ENCODE results near the gene SRBD1.

SRBD1 gene

DNA sequence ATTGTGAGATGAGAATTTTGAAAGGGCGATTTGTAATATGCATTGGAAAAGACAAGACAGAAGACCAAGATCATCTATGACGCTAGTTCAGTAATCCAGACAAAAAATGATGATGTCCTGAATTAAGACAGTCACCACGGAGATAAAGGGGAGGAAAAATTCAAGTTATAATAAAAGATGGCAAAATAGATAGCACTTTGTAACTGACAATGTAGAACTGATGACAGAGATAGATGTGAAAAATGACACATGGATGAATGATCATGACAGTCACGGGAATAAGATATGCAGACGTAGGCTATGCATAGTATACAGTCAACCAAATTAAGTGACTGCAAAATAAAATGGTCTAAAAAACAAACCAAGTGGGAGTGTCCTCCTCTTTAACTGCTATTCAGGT is 59.2 kb downstream of the SRBD1 start:
- peaks cover 4% of the 10 kb centered on the region for H3K4me1 ChIP-seq (ENCODE audit: control insufficient read depth, insufficient read depth, low read length)
- H3K27me3 ChIP-seq (ENCODE audit: control insufficient read depth, insufficient read depth, low read length, poor library complexity, severe bottlenecking): no peaks in the 10 kb centered on the region
- H3K4me3 ChIP-seq (ENCODE audit: insufficient read depth, low read depth, low read length): no peak overlapping the region
- H3K27ac ChIP-seq (ENCODE audit: insufficient read depth, low read depth, low read length, poor library complexity, severe bottlenecking): no peak overlapping the region
- H3K9me3 ChIP-seq (ENCODE audit: control insufficient read depth, low read length): no peaks in the 10 kb centered on the region
- WGBS, 2 experiments: 92 to 98% methylated on average over 5 of the region's 5 CpGs
- H3K36me3 ChIP-seq (ENCODE audit: control insufficient read depth, insufficient read depth, low read length): no peaks in the 10 kb centered on the region

DNA sequence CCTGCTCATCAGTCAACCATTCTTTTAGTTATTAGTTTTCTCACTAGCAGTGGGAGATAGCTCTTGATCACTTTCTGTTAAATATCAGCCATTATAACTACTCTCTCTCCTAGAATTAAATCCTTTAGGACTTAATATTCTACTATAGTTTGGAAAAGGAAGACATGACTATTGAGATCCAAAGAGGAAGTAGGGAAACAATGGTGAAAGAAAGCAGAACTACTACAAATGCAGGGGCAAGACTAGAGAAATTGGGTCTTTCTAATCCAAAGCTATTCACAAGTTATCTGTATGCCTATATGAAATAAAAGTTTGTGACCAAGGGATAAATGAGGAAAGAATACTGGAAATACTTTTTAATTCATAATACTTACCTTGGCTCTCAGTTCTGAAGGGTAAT is 65.1 kb downstream of the SRBD1 start:
- peaks cover 27% of the 10 kb centered on the region for H3K36me3 ChIP-seq (ENCODE audit: control insufficient read depth, insufficient read depth, low read length)

DNA sequence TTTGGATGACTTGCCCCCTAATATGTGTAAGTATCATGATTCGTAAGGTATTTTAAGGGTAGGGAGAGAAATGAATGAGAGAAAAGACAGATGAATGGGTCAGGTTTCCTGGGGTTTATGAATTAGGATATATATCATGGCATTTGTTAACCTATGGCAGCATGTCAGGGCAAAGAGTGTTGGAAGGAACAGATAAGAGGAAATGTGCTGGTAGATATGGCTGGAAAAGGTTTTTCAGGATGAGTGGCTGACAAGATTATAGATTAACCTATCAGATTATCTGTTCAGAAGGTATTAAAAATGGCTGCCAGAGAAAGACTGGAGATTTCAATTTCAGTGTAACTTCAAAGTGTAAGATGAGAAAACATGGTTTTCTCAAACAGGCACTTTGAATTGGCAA is 67.8 kb downstream of the SRBD1 start:
- peaks cover 29% of the 10 kb centered on the region for H3K36me3 ChIP-seq (ENCODE audit: control insufficient read depth, insufficient read depth, low read length)
- H3K9me3 ChIP-seq (ENCODE audit: control insufficient read depth, low read length): peaks cover 12% of the 10 kb centered on the region
- no peaks in the 10 kb centered on the region for H3K27me3 ChIP-seq (ENCODE audit: control insufficient read depth, insufficient read depth, low read length, poor library complexity, severe bottlenecking)
- WGBS, 2 experiments: 92 to 93% methylated on average over 1 of the region's 1 CpG
- no peaks in the 10 kb centered on the region for H3K4me1 ChIP-seq (ENCODE audit: control insufficient read depth, insufficient read depth, low read length)
- no peak overlapping the region for H3K27ac ChIP-seq (ENCODE audit: insufficient read depth, low read depth, low read length, poor library complexity, severe bottlenecking)
- no peak overlapping the region for H3K4me3 ChIP-seq (ENCODE audit: insufficient read depth, low read depth, low read length)

More for the DNA sequence above, 65.1 kb downstream of the SRBD1 start:
- H3K27ac ChIP-seq (ENCODE audit: insufficient read depth, low read depth, low read length, poor library complexity, severe bottlenecking): no peak overlapping the region
- no peaks in the 10 kb centered on the region for H3K27me3 ChIP-seq (ENCODE audit: control insufficient read depth, insufficient read depth, low read length, poor library complexity, severe bottlenecking)
- H3K4me1 ChIP-seq (ENCODE audit: control insufficient read depth, insufficient read depth, low read length): peaks cover 4% of the 10 kb centered on the region
- H3K4me3 ChIP-seq (ENCODE audit: insufficient read depth, low read depth, low read length): no peak overlapping the region
- peaks cover 12% of the 10 kb centered on the region for H3K9me3 ChIP-seq (ENCODE audit: control insufficient read depth, low read length)

DNA sequence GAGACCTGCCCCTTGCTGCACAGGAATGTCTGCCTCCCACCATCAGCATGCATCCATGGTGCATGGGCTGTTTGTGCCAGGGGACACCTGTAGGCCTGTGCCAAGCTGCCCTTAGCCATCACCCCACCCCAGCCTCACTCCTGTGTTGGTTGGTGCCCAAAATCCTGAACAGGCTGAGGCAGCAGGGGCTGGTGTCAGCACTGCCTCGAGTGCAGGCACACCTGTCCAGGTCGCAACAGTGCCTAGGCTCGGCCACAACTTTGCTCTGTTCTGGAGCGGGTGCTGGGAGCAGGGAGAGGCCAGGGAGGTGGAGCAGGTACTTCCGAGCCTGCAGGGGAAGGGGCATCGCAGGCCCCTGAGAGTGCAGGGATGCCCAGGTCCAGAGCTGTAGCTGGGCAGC is 69.1 kb downstream of the SRBD1 start:
- H3K27ac ChIP-seq (ENCODE audit: insufficient read depth, low read depth, low read length, poor library complexity, severe bottlenecking): no peak overlapping the region
- no peak overlapping the region for H3K4me3 ChIP-seq (ENCODE audit: insufficient read depth, low read depth, low read length)
- 96 to 97% methylated on average over 6 of the region's 6 CpGs for WGBS, 2 experiments
- no peaks in the 10 kb centered on the region for H3K27me3 ChIP-seq (ENCODE audit: control insufficient read depth, insufficient read depth, low read length, poor library complexity, severe bottlenecking)
- H3K36me3 ChIP-seq (ENCODE audit: control insufficient read depth, insufficient read depth, low read length): peaks cover 29% of the 10 kb centered on the region
- H3K9me3 ChIP-seq (ENCODE audit: control insufficient read depth, low read length): peaks cover 12% of the 10 kb centered on the region
- H3K4me1 ChIP-seq (ENCODE audit: control insufficient read depth, insufficient read depth, low read length): no peaks in the 10 kb centered on the region

DNA sequence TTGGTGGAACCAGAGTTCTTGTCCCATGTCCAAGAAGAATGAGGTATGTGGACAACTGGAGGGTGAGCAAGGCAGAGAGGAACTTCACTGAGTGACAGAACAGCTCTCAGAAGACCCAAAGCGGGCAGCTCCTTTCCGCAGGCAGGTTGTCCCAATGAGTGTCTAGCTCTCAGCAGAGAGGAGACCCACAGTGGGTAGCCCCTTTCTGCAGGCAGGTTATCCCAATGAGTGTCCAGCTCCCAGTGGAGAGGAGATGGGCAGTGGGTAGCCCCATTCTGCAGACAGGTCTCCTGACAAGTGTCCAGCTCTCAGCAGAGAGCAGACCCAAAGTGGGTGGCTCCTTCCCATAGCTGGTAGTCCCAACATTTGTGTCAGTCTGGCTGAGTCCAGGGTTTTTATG is 69.6 kb downstream of the SRBD1 start:
- no peak overlapping the region for H3K4me3 ChIP-seq (ENCODE audit: insufficient read depth, low read depth, low read length)
- H3K4me1 ChIP-seq (ENCODE audit: control insufficient read depth, insufficient read depth, low read length): no peaks in the 10 kb centered on the region
- WGBS, 2 experiments: 95 to 96% methylated on average over 2 of the region's 2 CpGs
- H3K9me3 ChIP-seq (ENCODE audit: control insufficient read depth, low read length): peaks cover 12% of the 10 kb centered on the region
- H3K27ac ChIP-seq (ENCODE audit: insufficient read depth, low read depth, low read length, poor library complexity, severe bottlenecking): no peak overlapping the region
- no peaks in the 10 kb centered on the region for H3K27me3 ChIP-seq (ENCODE audit: control insufficient read depth, insufficient read depth, low read length, poor library complexity, severe bottlenecking)
- H3K36me3 ChIP-seq (ENCODE audit: control insufficient read depth, insufficient read depth, low read length): peaks cover 29% of the 10 kb centered on the region

DNA sequence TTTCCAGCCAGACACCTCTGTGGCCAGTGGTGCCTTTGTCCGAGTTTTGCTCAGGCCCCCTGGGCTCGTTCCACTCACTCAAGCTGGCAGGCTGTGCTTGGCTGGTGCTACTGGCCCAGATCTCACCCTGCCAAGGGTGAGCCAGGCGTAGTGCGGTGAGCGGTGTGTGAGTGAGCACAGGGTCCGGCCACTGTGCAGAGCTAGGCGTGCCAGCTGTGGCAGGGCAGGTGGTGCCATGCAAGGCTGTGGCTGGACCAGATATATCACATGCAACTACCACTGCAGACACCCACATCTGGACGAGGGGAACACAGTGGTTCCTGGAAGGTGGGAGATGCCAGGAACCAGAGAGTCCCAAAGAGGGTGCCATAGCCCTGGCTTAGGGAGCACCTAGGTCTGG is 70.1 kb downstream of the SRBD1 start:
- peaks cover 24% of the 10 kb centered on the region for H3K36me3 ChIP-seq (ENCODE audit: control insufficient read depth, insufficient read depth, low read length)
- no peak overlapping the region for H3K4me3 ChIP-seq (ENCODE audit: insufficient read depth, low read depth, low read length)
- no peaks in the 10 kb centered on the region for H3K4me1 ChIP-seq (ENCODE audit: control insufficient read depth, insufficient read depth, low read length)
- no peak overlapping the region for H3K27ac ChIP-seq (ENCODE audit: insufficient read depth, low read depth, low read length, poor library complexity, severe bottlenecking)
- peaks cover 12% of the 10 kb centered on the region for H3K9me3 ChIP-seq (ENCODE audit: control insufficient read depth, low read length)
- H3K27me3 ChIP-seq (ENCODE audit: control insufficient read depth, insufficient read depth, low read length, poor library complexity, severe bottlenecking): no peaks in the 10 kb centered on the region
- WGBS, 2 experiments: 95 to 99% methylated on average over 8 of the region's 8 CpGs

DNA sequence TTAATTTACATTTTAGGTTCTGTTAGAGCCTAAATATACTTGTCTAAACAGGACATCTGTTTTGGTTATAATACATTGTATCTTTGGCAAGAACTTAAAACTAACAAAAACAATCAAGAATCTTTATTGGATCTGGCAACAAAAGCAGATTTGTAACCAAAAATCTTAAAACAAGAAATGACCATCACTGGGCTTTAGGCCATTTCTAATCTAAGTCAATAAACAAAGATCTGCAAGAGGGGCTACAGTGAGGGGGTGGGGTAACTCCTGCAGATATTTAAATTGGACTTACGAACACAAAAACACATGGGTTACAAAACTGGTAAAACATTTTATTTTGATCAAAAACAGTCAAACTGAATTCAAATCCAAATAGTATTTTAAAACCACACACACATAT is 77.3 kb downstream of the SRBD1 start:
- Histone ChIP-seq H3K4me1 (ENCODE audit: control insufficient read depth, insufficient read depth, low read length) (no peaks in the 10 kb centered on the region), H3K9me3 (ENCODE audit: control insufficient read depth, low read length) (no peaks in the 10 kb centered on the region), H3K4me3 (ENCODE audit: insufficient read depth, low read depth, low read length) (no peak overlapping the region), H3K27ac (ENCODE audit: insufficient read depth, low read depth, low read length, poor library complexity, severe bottlenecking) (no peak overlapping the region), H3K27me3 (ENCODE audit: control insufficient read depth, insufficient read depth, low read length, poor library complexity, severe bottlenecking) (no peaks in the 10 kb centered on the region), H3K36me3 (ENCODE audit: control insufficient read depth, insufficient read depth, low read length) (no peaks in the 10 kb centered on the region)
- WGBS, 2 experiments: 92 to 100% methylated on average over 1 of the region's 1 CpG

DNA sequence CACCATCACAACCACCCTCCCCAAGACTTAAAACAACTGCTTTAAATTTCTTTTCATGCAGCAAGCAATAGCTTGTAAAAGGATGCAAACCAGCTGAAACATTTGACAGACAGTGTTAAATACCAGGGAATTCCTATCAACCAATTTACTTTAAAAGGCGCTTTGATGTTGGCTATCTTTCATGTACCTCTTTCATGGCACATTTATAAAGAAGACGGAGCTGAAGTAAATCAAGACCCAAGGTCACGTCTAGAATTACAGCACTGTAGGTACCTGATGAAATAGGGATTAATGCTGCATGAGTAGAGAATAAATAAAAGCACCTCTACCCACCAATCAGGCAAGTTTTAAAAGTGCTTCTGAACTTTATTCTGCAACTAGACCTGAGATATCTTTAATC is 78.9 kb downstream of the SRBD1 start:
- Histone ChIP-seq H3K27ac (ENCODE audit: insufficient read depth, low read depth, low read length, poor library complexity, severe bottlenecking) (no peak overlapping the region), H3K27me3 (ENCODE audit: control insufficient read depth, insufficient read depth, low read length, poor library complexity, severe bottlenecking) (no peaks in the 10 kb centered on the region), H3K36me3 (ENCODE audit: control insufficient read depth, insufficient read depth, low read length) (no peaks in the 10 kb centered on the region), H3K4me1 (ENCODE audit: control insufficient read depth, insufficient read depth, low read length) (no peaks in the 10 kb centered on the region), H3K4me3 (ENCODE audit: insufficient read depth, low read depth, low read length) (no peak overlapping the region), H3K9me3 (ENCODE audit: control insufficient read depth, low read length) (no peaks in the 10 kb centered on the region)
- WGBS, 2 experiments: 92% methylated on average over 2 to 3 of the region's 3 CpGs

DNA sequence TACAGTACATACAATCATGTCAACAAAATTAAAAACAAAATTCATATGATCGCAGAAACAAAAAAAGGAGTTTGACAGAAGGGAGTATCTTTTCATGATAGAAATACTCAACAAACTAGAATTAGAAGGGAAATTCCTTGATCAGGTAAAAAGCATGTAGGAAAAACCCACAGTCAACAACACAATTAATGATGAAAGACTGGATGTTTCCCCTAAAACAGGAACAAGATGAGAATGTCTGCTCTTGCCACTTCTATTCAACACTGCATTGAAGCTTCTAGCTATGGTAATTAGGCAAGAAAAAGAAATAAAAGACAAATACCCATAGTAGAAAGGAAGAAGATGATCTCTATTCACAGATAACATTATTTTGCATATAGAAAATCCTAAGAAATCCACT is 87.1 kb downstream of the SRBD1 start:
- WGBS, 2 experiments: 100% methylated on average over 1 of the region's 1 CpG
- Histone ChIP-seq H3K27me3 (ENCODE audit: control insufficient read depth, insufficient read depth, low read length, poor library complexity, severe bottlenecking) (no peaks in the 10 kb centered on the region), H3K4me1 (ENCODE audit: control insufficient read depth, insufficient read depth, low read length) (no peaks in the 10 kb centered on the region)

DNA sequence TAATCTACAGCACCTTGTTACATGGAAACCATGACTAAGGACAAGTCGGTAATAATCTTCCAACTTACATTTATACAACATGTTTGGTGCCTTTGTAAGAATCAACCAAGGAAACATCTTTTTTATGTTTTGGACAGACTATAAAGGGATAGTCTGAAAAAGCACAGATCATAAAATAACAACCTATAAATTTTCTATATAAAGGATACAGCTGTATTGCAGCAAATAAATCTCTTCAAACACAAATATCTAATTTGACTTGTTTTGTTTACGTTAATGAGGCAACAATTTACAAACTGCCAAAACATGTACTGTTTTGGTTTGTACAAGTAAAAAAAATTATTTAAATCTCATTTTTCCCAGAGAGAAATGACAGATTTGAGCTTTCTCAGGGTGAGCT is 92.5 kb downstream of the SRBD1 start:
- H3K4me1 ChIP-seq (ENCODE audit: control insufficient read depth, insufficient read depth, low read length): no peaks in the 10 kb centered on the region
- WGBS, 2 experiments: 90 to 100% methylated on average over 1 of the region's 2 CpGs

More for the DNA sequence above, 87.1 kb downstream of the SRBD1 start:
- Histone ChIP-seq H3K4me3 (ENCODE audit: insufficient read depth, low read depth, low read length) (no peak overlapping the region), H3K9me3 (ENCODE audit: control insufficient read depth, low read length) (no peaks in the 10 kb centered on the region), H3K36me3 (ENCODE audit: control insufficient read depth, insufficient read depth, low read length) (no peaks in the 10 kb centered on the region), H3K27ac (ENCODE audit: insufficient read depth, low read depth, low read length, poor library complexity, severe bottlenecking) (no peak overlapping the region)

DNA sequence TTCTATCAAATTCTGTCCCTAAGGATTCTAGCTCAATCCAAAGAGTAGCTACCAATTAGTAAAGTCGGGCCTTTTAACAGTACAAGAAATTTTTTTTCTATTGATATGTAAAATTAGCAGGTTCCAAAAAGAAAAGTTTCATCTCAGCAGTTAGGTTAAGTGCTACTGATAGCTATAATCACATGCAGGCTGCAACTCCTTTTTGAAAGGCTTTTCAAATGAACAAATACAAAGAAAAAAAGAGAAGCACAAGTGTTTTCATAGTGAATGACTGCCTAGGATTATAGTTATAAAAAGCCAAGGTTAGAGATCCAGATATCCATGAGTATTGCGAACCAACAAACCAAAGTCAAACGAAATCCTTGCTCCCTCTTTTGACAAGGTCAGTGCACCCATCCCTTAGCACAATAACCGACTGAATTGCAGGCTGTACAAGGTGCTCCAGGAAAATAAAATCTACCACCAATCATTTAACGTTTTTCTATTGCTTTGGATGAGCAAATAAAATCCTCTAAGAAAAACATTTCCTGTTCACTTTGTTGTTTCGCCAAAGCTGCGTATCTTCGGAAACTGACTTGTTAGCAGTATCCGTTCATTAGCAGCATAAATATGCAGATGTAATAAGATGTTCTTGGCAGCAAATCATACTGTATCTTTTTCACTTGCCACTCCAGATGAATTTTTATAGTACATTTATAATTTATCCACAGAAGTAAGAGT is 100.2 kb downstream of the SRBD1 start:
- H3K27me3 ChIP-seq (ENCODE audit: control insufficient read depth, insufficient read depth, low read length, poor library complexity, severe bottlenecking): no peaks in the 10 kb centered on the region
- H3K27ac ChIP-seq (ENCODE audit: insufficient read depth, low read depth, low read length, poor library complexity, severe bottlenecking): no peak overlapping the region
- H3K4me3 ChIP-seq (ENCODE audit: insufficient read depth, low read depth, low read length): no peak overlapping the region
- 71 to 79% methylated on average over 8 to 9 of the region's 9 CpGs for WGBS, 2 experiments
- no peaks in the 10 kb centered on the region for H3K36me3 ChIP-seq (ENCODE audit: control insufficient read depth, insufficient read depth, low read length)
- H3K4me1 ChIP-seq (ENCODE audit: control insufficient read depth, insufficient read depth, low read length): peaks cover 17% of the 10 kb centered on the region
- H3K9me3 ChIP-seq (ENCODE audit: control insufficient read depth, low read length): no peaks in the 10 kb centered on the region

More for the DNA sequence above, 92.5 kb downstream of the SRBD1 start:
- no peaks in the 10 kb centered on the region for H3K9me3 ChIP-seq (ENCODE audit: control insufficient read depth, low read length)
- H3K27ac ChIP-seq (ENCODE audit: insufficient read depth, low read depth, low read length, poor library complexity, severe bottlenecking): no peak overlapping the region
- no peak overlapping the region for H3K4me3 ChIP-seq (ENCODE audit: insufficient read depth, low read depth, low read length)
- H3K27me3 ChIP-seq (ENCODE audit: control insufficient read depth, insufficient read depth, low read length, poor library complexity, severe bottlenecking): no peaks in the 10 kb centered on the region
- H3K36me3 ChIP-seq (ENCODE audit: control insufficient read depth, insufficient read depth, low read length): no peaks in the 10 kb centered on the region
